ENCODE measurements around the gene PRR5L.
"Not testable (repeated sequence)": the region's sequence is repeated elsewhere in the genome, so short reads cannot be mapped to it uniquely, and the experiment has no call there.

Gene PRR5L

GRCh38 chr11:36511062-36511461 is 215.0 kb downstream of the PRR5L start:
- DNase-seq, result not testable (repeated sequence)

- DNase-seq, result no peak
Observed at GRCh38 chr11:36512016-36512415, 215.9 kb downstream of the PRR5L start.

GRCh38 chr11:36513965-36514364 is 217.9 kb downstream of the PRR5L start:
- DNase-seq, result no peak
